Liver (tissue), 9 donors: ENCODE results near the gene HSPA4L. TPM values are rescaled to one million over a fixed set of nuclear protein-coding genes. Genes with fewer than 3 reads are reported as not detected.

Source experiments
- DNase-seq: peaks from one replicate; pipeline ENCODE4 v3.0.0-alpha.2; 2017; ENCODE audit warnings: low spot score
- H3K27ac ChIP-seq, 2 donors: one replicate each; pipeline ENCODE4 v1.7.0; 2013; ENCODE audit warnings: inconsistent platforms in 2 of 2, low read length in 2 of 2, control low read depth in 1 of 2, low read depth in 1 of 2, mild to moderate bottlenecking in 1 of 2
- H3K27me3 ChIP-seq, 4 donors: one replicate each; pipeline versions ENCODE4 v1.6.1 to v1.7.0; 2013; ENCODE audit warnings: low read length in 3 of 4, inconsistent platforms in 1 of 4, mild to moderate bottlenecking in 1 of 4, moderate library complexity in 1 of 4; ENCODE audit not compliant: control insufficient read depth in 4 of 4, insufficient read depth in 4 of 4
- H3K36me3 ChIP-seq, 4 donors: one replicate each; pipeline versions ENCODE4 v1.6.1 to v1.7.0; 2013; ENCODE audit warnings: low read length in 3 of 4, mild to moderate bottlenecking in 3 of 4, low read depth in 1 of 4, moderate library complexity in 1 of 4; ENCODE audit not compliant: control insufficient read depth in 4 of 4, insufficient read depth in 3 of 4
- H3K4me1 ChIP-seq, 4 donors: one replicate each; pipeline versions ENCODE4 v1.6.1 to v1.7.0; 2013; ENCODE audit warnings: low read length in 3 of 4, mild to moderate bottlenecking in 3 of 4, moderate library complexity in 1 of 4; ENCODE audit not compliant: control insufficient read depth in 4 of 4, insufficient read depth in 4 of 4
- H3K4me3 ChIP-seq, 3 donors: one replicate each; pipeline versions ENCODE4 v1.6.1 to v1.7.0; 2013; ENCODE audit warnings: low read length in 3 of 3, control low read depth in 1 of 3, low read depth in 1 of 3, mild to moderate bottlenecking in 1 of 3
- H3K9ac ChIP-seq, 2 donors: one replicate each; pipeline ENCODE4 v1.7.0; 2013; ENCODE audit warnings: low read length in 2 of 2, mild to moderate bottlenecking in 2 of 2, moderate library complexity in 2 of 2, control low read depth in 1 of 2, low read depth in 1 of 2
- H3K9me3 ChIP-seq, 4 donors: one replicate each; pipeline versions ENCODE4 v1.6.1 to v1.7.0; 2013; ENCODE audit warnings: low read length in 3 of 4; ENCODE audit not compliant: control insufficient read depth in 4 of 4
- ATF3 ChIP-seq: IDR thresholded peaks from 2 replicates; pipeline ENCODE4 v1.6.1; 2016; ENCODE audit warnings: antibody characterized with exemption
- CTCF ChIP-seq: fragments of 150-350 bp; IDR thresholded peaks from 2 replicates; pipeline ENCODE4 v1.5.1; 2017; ENCODE audit warnings: improper control_type of control experiment, low read depth, low read length; ENCODE audit not compliant: missing input control
- EGR1 ChIP-seq, 2 donors: IDR thresholded peaks; 2 replicates each; pipeline ENCODE4 v1.6.1; 2016 to 2018; ENCODE audit warnings: antibody characterized with exemption in 2 of 2, low read depth in 2 of 2
- FOXA1 ChIP-seq: IDR thresholded peaks from 2 replicates; pipeline ENCODE4 v1.6.1; 2016; ENCODE audit warnings: antibody characterized with exemption
- FOXA2 ChIP-seq: IDR thresholded peaks from 2 replicates; pipeline ENCODE4 v1.6.1; 2016; ENCODE audit warnings: antibody characterized with exemption
- GABPA ChIP-seq, 2 donors: IDR thresholded peaks in 1 of 2; conservative IDR thresholded peaks in 1 of 2; 2 replicates each; pipeline ENCODE4 v1.6.1; 2016; ENCODE audit warnings: antibody characterized with exemption in 2 of 2, mild to moderate bottlenecking in 1 of 2, moderate library complexity in 1 of 2
- HNF4A ChIP-seq, 2 donors: conservative IDR thresholded peaks; 2 replicates each; pipeline ENCODE4 v1.6.1; 2016; ENCODE audit warnings: antibody characterized with exemption in 2 of 2, mild to moderate bottlenecking in 2 of 2
- HNF4G ChIP-seq: IDR thresholded peaks from 2 replicates; pipeline ENCODE4 v1.6.1; 2016; ENCODE audit warnings: antibody characterized with exemption
- JUND ChIP-seq, 2 donors: IDR thresholded peaks; 2 replicates each; pipeline ENCODE4 v1.6.1; 2016; ENCODE audit warnings: antibody characterized with exemption in 2 of 2
- MAX ChIP-seq: IDR thresholded peaks from 2 replicates; pipeline ENCODE4 v1.6.1; 2016; ENCODE audit warnings: antibody characterized with exemption
- NR2F2 ChIP-seq: IDR thresholded peaks from 2 replicates; pipeline ENCODE4 v1.6.1; 2016; ENCODE audit warnings: antibody characterized with exemption
- RAD21 ChIP-seq, 2 donors: IDR thresholded peaks; 2 replicates each; pipeline ENCODE4 v1.6.1; 2016; ENCODE audit warnings: antibody characterized with exemption in 2 of 2, mild to moderate bottlenecking in 2 of 2
- REST ChIP-seq: IDR thresholded peaks from 2 replicates; pipeline ENCODE4 v1.6.1; 2016; ENCODE audit warnings: antibody characterized with exemption, mild to moderate bottlenecking
- RXRA ChIP-seq, 2 donors: IDR thresholded peaks; 2 replicates each; pipeline ENCODE4 v1.6.1; 2017 to 2018; ENCODE audit warnings: antibody characterized with exemption in 2 of 2, mild to moderate bottlenecking in 1 of 2
- SP1 ChIP-seq: IDR thresholded peaks from 2 replicates; pipeline ENCODE4 v1.6.1; 2018; ENCODE audit warnings: antibody characterized with exemption, mild to moderate bottlenecking
- TAF1 ChIP-seq: conservative IDR thresholded peaks from 2 replicates; pipeline ENCODE4 v1.6.1; 2016; ENCODE audit warnings: antibody characterized with exemption, mild to moderate bottlenecking
- YY1 ChIP-seq: IDR thresholded peaks from 2 replicates; pipeline ENCODE4 v1.6.1; 2016; ENCODE audit warnings: antibody characterized with exemption, mild to moderate bottlenecking
- ZBTB33 ChIP-seq: IDR thresholded peaks from 2 replicates; pipeline ENCODE4 v1.6.1; 2016; ENCODE audit warnings: antibody characterized with exemption
- WGBS: extraction: QIAGEN DNeasy Blood & Tissue Kit; methylation state at CpG from one replicate; pipeline ENCODE4 v1.1.7; 2013; 5-methylcytosine and 5-hydroxymethylcytosine counted together
- polyA plus RNA-seq, 2 donors: library from polyadenylated mRNA; stranded (reverse) in 1 of 2; unstranded in 1 of 2; fragments of 200-250 nt in 1 of 2; fragments of >200 nt in 1 of 2; fragmentation: Nextera tagmentation in 1 of 2; extraction: Ambion mirVana in 1 of 2; gene quantifications; one replicate each; pipeline versions ENCODE4 v1.2.1 to v1.2.3, GENCODE V29; 2013 to 2015
- total RNA-seq, 2 donors: library from RNA; depleted of rRNA; stranded (reverse); fragments of >200 nt; gene quantifications; one replicate each; pipeline ENCODE4 v1.2.3, GENCODE V29; 2014
- donor health status: healthy.
- donor health status: healthy.
- donor health status: healthy.
- donor health status: healthy.
- donor health status: healthy.

HSPA4L gene
- total and polyA plus RNA-seq, 4 donors: 1.6 to 5.3 (median 2.8) TPM

GRCh38 chr4:127771535-127772275 lies 10.4 kb upstream of the HSPA4L start:
- H3K36me3 ChIP-seq: no peaks in the 10 kb centered on the region
- H3K27me3 ChIP-seq: no peaks in the 10 kb centered on the region
- H3K4me3 ChIP-seq: no peak overlapping the region
- H3K9me3 ChIP-seq: no peaks in the 10 kb centered on the region
- H3K27ac ChIP-seq: no peak overlapping the region
- DNase-seq: no peak
- no peak for TF ChIP-seq HNF4G
- TF ChIP-seq TAF1: no peak
- TF ChIP-seq FOXA2: no peak
- TF ChIP-seq EGR1 (IDR thresholded peaks at IDR 0.05; ENCODE audit: low read depth in 2 of 2): no peak
- no peak for TF ChIP-seq ATF3
- no peak for TF ChIP-seq GABPA (IDR thresholded peaks at IDR 0.05 in 1 of 2, conservative IDR thresholded peaks at IDR 0.05 in 1 of 2)
- TF ChIP-seq FOXA1: no peak
- no peak for TF ChIP-seq CTCF
- TF ChIP-seq NR2F2: no peak
- TF ChIP-seq RXRA (IDR thresholded peaks at IDR 0.05): no peak
- no peak for TF ChIP-seq MAX
- no peak for TF ChIP-seq HNF4A (conservative IDR thresholded peaks at IDR 0.05)
- TF ChIP-seq REST: no peak
- TF ChIP-seq JUND (IDR thresholded peaks at IDR 0.05): no peak
- TF ChIP-seq ZBTB33: no peak
- no peak for TF ChIP-seq RAD21 (IDR thresholded peaks at IDR 0.05)
- TF ChIP-seq SP1: no peak
- TF ChIP-seq YY1: no peak
- no peaks in the 10 kb centered on the region for H3K4me1 ChIP-seq
- WGBS: 59% methylated on average over 4 of the region's 4 CpGs
- no peak overlapping the region for H3K9ac ChIP-seq
